Middle frontal gyrus (tissue), 1 donor: ENCODE data around the gene LRPPRC.
"Not testable (repeated sequence)": the region's sequence is repeated elsewhere in the genome, so short reads cannot be mapped to it uniquely, and the experiment has no call there.

Source experiments
- DNase-seq: peaks from one replicate; pipeline ENCODE4 v3.0.0-alpha.2; 2015; ENCODE audit warnings: low spot score; ENCODE audit errors: extremely low spot score

The LRPPRC gene

GRCh38 chr2:43995733-43996533, at the start of gene LRPPRC:
LRPPRC (minus strand) TSS chr2:43995989; CDS start chr2:43995947, 42 bp downstream.
- DNase-seq: peak; percentile 90

DNA sequence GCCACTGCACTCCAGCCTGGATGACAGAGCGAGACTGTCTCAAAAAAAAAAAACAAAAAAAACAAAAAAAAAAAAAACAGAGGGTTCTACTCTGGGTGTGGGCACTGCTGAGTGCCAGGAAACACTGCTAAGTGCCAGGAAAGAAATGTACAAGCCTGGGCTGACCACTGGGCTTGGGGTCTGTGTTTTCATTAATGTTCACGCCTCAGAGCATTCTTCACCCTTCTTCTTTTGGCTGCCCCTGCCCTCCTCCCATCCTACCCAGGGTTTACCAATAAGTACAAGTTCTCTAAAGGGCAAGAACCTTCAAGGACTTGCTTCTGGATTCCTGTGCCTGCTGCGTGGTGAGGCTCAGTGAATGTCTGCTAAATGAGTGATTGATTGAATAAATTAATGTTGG, 49.3 kb upstream of the LRPPRC start:
- DNase-seq: no peak

DNA sequence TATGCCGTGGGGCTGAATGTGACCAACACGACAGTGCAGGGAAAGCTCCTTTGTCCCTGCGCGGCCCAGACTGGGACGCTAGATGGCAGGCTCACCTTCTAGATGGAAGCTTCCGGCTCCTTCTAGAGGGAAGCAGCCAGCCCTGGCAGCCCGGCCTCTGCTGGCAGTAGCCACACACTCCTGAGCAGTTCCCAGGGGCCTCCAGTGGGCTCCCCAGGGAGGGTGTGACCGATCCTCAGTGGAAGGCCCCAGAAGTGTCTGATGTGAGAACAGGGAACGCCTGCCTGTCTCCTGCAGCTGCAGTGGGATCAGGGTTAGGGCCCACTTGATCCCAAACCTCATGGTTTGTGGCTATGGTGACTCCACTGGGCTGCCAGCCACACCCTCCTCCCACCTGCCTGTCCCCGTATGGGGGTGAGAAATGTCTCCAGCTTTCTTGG, 48.5 kb upstream of the LRPPRC start:
- peak; percentile 79 for DNase-seq

GRCh38 chr2:44040365-44040764, 44.6 kb upstream of the LRPPRC start:
- no peak for DNase-seq

DNA sequence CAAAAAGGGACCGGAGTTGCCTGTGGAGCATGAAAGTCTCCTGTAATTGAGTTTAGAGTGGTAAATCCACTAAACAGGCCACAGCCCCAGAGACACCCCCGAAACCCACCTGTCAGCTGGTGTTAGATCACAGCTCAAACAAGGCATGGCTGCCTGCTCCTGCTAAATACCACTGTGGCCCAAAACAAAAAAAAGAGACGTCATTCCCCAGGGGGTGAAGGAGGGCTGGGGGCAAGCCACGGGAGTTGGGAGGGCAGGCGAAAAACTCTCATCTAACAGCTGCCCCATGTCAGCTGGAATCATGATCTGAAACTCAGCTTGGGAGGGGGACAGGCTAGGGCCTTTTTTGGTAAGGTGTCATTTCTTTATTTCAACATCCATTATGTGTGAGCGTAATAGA, 42.5 kb upstream of the LRPPRC start:
- no peak for DNase-seq

DNA sequence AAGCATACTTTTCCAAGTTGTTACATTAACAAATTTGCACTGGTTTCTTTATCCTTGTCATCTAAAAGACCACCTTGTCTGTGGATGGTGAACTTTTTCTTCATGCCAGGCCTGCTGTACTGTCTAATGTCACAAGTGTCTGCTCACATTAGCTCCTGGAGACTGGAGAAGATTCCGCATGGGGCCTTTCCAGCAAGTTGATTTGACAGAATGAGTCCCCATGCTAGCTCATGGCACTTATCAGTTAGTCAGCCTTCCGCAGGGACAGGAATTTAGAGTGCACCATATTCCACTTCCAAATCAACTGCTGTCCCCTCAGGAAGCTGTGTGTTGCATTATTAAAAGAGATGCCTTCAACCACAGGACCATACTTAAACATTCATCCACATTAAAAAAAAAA, 41.4 kb upstream of the LRPPRC start:
- DNase-seq: no peak

DNA sequence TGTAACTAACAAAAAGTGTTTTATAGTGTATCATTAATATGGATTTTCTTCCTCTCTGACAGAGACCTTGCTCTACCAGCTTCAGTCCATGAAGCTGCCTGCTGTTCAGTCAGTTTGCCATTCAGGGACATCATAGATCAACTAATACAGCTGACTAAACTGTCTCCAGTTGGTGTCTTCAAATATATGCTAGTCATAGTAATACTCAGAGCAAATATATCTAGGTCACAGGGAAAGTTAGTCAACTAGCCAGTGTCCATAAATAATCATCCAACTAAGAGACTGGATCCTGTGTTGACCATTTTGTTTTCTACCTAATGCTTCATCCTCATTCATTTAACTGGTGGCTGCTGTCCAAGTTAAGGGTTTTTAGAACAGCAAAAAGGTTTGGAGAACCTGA, 38.2 kb upstream of the LRPPRC start:
- DNase-seq: no peak

DNA sequence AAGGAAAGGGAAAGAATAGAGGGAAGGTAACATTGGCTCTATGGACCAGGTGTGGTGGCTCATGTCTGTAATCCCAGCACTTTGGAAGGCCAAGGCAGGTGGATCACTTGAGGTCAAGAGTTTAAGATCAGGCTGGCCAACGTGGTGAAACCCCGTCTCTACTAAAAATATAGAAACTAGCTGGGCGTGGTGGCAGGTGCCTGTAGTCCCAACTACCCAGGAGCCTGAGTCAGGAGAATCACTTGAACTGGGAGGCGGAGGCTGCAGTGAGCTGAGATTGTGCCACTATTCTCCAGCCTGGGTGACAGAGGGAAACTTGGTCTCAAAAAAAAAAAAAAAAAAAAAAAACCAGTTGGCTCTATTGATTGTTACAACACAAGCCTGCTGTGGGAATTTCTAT, 31.3 kb upstream of the LRPPRC start:
- DNase-seq: not testable (repeated sequence)

GRCh38 chr2:44016282-44016681, 20.5 kb upstream of the LRPPRC start:
- DNase-seq: no peak

- no peak for DNase-seq
Observed at GRCh38 chr2:44015239-44015638, 19.4 kb upstream of the LRPPRC start.

DNA sequence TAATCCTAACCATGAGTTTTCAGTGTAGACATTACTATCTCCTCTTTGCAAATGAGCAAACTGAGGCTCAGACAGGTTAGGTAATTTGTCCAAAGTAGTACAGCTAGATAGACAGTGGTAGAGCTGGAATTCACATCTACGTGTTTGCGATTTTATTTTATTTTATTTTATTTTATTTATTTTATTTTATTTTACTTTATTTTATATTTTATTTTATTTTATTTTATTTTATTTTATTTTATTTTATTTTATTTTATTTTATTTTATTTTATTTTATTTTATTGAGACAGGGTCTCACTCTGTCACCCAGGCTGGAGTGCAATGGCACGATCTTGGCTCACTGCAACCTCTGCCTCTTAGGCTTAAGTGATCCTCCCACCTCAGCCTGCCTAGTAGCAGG, 17.4 kb upstream of the LRPPRC start:
- DNase-seq: not testable (repeated sequence)

DNA sequence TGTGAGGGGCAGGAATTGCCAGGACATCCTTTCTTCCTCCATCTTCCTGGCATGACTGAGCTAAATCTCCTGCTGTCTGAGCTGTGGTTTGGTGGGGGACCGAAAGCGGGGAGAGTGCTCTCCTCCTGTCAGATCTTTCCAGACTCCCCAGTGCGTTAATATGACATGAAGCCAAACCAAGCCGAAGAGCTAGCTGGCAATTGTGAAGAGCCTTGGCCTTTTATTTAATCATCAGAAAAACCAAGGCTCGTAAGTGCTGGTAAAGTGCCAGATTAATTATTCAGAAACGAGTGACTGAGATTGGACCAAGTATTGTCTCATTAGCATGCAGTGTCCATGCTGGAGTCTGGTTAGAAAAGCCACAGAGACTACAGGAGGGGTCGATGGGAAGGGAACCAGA, 14.5 kb upstream of the LRPPRC start:
- no peak for DNase-seq

GRCh38 chr2:44009136-44009735, 13.4 kb upstream of the LRPPRC start:
- no peak for DNase-seq

- DNase-seq: no peak
Observed at GRCh38 chr2:44005846-44006245, 10.1 kb upstream of the LRPPRC start.

- DNase-seq: no peak
Observed at GRCh38 chr2:44004735-44005602, 9.2 kb upstream of the LRPPRC start.

GRCh38 chr2:44001716-44002115, 5.9 kb upstream of the LRPPRC start:
- DNase-seq: no peak

GRCh38 chr2:43998263-43998662, 2.5 kb upstream of the LRPPRC start:
- no peak for DNase-seq

DNA sequence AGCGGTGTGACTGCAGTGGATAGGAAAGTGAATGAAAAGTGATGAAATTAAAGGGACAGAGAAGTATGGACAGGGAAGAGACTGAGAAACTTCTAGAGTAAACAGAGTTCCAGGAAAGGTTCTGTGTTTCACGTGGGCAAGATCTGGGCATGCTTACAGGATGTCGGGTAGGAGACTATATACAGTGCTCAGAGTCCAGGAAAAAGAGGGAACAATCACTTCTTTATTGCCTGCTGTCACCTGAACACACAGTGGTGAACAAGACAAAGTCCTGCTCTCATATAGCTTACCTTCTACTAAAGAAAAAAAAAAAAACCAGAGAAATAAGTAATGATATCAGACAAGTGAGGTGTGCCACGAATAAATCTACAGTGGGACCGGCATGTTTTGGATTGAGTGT, 2.4 kb downstream of the LRPPRC start:
- no peak for DNase-seq

GRCh38 chr2:43989545-43989944, 6.2 kb downstream of the LRPPRC start:
- DNase-seq: no peak

DNA sequence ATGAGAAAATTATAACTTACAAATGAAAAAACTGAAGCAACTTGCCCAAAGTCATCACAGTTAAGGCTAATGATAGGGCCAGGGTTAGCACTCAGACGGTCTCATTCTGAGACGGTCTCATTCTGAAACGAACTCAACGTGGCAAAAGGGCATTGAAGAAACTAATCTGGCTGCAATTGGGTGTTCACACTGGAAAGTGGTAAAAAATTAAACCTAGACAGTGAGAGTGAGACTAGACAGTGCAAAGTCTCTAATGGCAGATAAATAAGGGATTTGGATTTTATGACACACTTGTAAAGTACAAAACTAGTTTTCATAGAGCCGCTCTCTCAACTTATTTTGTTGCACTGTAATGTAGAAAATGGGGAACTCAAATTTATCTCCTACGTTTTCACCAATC, 9.2 kb downstream of the LRPPRC start:
- DNase-seq: no peak

DNA sequence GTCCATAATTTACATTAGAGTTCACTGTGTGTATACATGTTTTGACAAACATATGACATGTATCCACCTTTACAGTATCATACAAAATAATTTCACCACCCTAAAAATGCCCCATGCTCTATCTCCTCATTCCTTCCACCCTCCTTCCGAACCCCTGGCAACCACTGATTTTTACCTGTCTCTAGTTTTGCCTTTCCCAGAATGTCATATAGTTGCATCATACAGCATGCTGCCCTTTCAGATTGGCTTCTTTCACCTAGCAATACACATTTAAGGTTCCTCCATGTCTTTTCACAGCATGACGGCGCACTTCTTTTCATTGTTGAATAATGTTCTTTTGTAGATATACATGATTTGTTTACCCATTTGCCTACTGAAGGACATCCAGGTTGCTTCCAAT, 10.4 kb downstream of the LRPPRC start:
- DNase-seq: no peak

GRCh38 chr2:43984533-43984932, 11.3 kb downstream of the LRPPRC start:
- no peak for DNase-seq
